ENCODE measurements around the gene LRRC8C.

Gene LRRC8C

GRCh38 chr1:89635825-89636815 lies 3.2 kb downstream of the LRRC8C start:
- DNase-seq, result no peak

- DNase-seq, result no peak
Observed at GRCh38 chr1:89637496-89637895, 4.6 kb downstream of the LRRC8C start.

- DNase-seq, result no peak
Observed at GRCh38 chr1:89640440-89640839, 7.5 kb downstream of the LRRC8C start.

DNA sequence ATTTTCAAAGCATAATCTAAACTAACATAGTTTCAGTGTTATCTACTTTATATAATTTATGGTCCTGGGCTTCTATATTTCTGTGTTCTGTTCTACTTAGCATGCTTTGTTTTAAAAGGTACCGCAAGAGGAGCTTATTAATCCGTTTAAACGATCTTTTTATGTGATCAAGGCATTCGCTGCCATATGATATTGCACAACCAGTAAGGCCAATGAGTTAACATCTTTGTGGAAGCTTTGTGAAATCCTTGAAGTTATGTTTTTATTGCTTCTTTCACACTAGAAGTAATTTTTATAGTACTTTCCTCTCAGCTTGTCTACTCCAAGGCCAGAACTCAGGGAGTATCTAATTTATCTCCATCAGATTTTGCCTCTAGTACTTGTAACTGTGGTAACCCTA lies 8.9 kb downstream of the LRRC8C start:
- no peak for DNase-seq

DNA sequence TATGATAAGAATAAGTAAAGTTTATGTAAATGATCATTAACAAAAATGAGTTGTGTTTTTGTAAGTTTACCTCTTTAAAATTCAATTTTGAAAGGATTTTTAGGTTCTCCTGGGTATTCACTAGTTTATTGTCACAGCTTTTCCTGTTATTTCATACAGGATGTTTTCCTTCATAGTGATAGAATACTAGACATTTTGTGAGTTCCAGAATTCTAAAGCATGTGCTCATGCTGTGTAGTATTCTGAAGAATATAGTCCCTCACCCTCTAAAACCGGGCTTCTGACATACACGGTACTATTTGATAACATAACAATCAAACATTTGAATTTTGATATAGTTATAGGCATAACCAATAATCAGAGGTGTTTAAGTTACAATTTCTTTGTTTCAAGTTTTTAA lies 10.7 kb downstream of the LRRC8C start:
- DNase-seq, result no peak

- DNase-seq, result no peak
Observed at GRCh38 chr1:89644119-89644814, 11.3 kb downstream of the LRRC8C start.

DNA sequence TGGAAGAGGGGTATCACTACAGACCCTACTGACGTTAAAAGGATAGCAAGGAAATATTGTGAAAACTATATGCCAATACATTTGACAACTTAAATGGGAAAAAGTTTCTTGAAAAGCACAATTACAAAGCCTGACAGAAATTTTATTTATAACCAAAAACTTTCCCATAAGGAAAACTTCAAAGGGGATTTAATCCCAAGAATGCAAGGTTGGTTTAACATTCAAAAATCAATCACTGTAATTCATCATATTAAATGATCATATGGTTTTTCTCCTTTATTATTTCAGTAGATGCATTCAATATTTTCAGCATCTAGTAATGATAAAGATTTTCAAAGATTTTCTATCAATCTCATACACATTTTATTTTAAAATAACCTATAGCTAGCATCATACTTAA lies 13.3 kb downstream of the LRRC8C start:
- no peak for DNase-seq

DNA sequence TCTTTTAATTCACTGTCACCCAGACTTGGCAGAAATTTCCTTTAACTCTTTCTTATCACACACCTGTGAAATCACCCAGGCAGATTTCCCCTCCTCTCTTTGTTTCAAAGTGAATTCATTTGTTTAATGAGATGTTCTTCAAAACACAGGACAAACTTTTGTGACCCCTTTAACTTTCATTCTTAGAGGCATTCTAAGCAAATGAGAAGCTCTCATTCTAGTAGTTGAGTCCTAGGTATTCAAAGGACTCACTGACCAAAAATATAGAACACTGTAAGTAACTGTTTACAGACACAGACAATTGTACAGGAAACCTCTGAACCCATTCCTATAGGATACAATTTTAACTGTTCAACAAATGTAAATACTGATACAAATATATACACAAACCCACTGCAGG lies 16.9 kb downstream of the LRRC8C start:
- DNase-seq, result no peak

DNA sequence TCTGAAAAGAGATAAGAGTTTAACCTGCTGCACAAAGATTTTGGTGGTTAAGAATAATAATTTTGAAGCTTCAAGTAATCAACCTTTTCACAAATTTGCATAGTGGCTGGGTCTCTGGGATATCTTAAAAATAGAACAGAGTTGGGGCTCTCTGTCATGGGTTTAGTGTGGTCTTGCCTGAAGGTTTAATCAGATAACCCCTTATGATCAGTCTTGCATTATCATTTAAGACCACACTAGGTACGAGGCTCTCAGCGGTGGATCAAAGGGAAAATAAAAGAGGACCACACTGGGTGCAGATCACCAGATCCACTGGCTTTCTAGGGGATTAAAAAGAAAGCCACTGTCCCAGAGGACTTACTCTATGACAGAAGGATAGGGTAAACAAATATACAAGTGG lies 19.5 kb downstream of the LRRC8C start:
- DNase-seq, result no peak

- DNase-seq, result peak; percentile 7
Observed at GRCh38 chr1:89657886-89658285, 25.0 kb downstream of the LRRC8C start.

DNA sequence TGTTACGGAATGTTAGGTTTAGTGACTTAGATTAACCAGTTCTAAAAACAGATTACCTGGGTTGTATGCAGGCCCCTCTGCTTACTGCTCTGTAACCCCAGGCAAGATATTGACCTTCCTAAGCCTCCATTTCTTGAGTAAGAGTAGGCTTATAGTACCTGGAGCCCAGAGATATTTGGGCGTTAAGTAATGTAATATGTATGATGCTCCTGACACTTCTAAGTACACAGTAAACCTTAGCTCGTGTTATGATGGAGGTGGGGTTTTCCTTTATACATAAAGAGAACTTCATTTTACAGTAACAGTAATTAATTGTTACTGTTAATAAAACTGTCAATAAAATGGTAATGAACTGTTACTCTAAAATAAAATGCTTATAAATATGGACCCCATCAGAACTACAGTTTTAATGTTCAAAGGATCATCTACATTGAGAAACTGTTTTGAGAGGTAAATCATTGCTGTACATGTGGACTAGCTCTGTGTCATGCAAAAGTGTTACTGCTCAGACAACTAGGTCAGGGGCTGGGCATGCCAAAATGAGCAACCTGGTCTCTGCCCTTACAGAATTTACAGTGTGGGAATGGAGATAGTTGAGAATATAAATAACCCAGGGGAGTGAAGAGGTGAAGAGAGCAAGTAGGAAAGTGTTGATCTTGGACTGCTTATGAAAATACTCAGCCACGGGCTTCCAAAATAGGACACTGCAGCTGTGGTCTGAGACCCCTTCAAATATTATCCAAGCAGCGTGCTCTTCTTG lies 26.6 kb downstream of the LRRC8C start:
- no peak for DNase-seq

DNA sequence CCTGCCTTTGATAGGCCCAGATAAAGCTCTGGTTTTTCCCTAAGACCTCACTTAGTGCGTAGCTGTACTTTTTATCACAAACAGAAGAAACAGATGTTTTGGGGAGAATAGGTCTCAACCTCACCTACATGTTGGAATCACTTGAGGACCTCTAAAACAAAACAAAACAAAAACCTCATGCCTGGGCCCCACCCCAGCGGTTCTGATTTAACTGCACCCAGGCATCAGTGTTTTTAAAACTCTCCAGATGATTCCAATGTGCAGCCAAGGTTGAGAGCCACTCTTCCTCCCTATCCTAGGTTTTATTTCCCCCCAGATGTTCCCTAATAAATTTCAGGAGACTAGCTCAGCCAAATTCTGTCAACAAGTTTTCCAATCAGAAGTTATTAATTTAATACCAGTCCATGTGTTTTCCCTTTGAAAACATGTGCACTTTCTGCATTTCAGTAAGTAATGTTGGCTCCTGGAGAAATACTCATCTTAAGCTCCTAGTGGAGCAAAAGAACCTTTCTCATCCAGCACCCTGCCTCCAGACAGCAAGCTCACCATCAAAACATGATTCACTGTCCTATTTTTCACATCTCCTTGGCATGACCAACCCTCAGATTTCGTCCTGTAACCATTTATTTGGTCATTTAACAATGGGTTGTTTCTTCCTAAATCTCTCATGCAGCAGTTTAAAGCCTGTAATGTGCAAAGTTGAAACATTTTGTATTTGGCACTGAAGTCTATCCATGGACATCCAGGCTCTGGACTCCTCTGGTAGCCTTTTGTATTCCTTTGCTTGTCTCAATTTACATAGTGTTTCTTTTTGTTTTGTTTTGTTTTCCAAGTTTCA lies 27.5 kb downstream of the LRRC8C start:
- no peak for DNase-seq

GRCh38 chr1:89665941-89666340 lies 33.0 kb downstream of the LRRC8C start:
- no peak for DNase-seq

- DNase-seq, result no peak
Observed at GRCh38 chr1:89666640-89667039, 33.7 kb downstream of the LRRC8C start.

DNA sequence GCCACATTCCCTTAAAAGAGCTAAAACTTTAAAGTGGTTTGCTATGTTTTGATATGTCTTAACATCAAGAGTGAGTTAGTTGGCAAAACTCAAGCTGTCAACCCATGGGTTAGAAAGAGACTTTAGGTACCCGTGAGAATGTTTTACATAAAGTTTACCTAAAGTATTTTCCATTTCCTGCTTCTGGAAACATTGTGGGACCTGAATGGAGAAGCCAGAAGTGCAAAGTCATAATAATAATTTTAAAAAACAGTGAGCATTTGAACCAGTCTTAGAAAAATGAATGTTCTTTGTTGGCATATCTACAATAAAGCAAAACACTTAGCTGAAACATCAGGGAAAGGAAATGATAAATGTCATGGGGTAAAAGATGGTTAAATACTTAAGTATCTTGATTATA lies 34.8 kb downstream of the LRRC8C start:
- DNase-seq, result no peak

DNA sequence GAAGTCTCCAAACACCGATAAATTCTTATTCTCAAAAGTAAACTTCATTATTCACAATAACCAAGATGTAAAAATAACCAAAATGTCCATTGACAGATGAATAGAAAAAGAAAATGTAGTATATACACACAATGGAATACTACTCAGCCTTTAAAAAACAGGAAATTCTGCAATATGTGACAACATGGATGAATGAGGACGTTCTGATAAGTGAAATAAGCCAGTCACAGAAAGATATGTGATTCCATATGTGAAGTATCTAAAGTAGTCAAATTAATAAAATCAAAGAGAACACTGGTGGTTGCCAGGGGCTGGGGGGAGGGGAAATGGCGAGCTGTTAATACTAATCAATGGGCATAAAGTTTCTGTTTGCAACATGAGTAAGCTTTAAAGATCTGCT lies 36.0 kb downstream of the LRRC8C start:
- no peak for DNase-seq

DNA sequence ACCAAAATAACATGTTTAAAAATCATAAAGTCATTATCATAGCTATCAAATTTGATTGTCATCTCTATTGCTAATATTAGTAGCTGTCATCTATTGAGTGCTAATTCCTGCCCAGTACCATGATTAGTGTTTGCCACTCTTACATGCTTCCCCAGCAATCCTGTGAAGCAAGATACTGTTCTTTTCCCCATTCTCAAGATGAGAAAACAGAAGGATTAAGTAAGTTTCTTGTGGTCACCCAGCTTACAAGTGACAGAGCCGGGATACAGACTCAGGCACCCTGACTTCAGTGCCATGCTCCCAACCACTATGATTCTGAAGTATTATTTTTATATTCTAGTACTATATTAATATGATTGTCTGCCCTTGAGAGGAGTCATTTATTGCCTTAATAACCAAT lies 36.5 kb downstream of the LRRC8C start:
- no peak for DNase-seq

GRCh38 chr1:89670163-89670562 lies 37.2 kb downstream of the LRRC8C start:
- DNase-seq, result no peak

DNA sequence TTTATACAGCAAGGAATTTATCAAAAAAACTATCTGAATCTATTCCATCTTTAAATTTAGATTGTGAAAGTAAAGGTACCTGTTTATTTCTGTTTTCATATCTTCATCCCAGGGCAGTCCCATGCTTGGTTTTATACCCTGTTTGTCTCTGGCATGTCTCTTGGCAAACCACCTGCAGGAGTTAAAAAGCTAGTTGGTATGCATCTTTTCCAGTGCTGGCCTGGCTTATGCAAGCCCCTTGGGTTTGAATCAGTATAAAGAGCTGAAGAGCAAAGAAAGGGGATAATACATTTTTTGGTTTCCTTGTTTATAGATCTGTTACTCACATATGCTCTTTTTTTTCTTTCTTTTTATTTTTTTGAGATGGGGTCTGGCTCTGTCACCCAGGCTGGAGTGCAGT lies 37.8 kb downstream of the LRRC8C start:
- no peak for DNase-seq

GRCh38 chr1:89671775-89672488 lies 39.0 kb downstream of the LRRC8C start:
- DNase-seq, result no peak

GRCh38 chr1:89672489-89673183 lies 39.7 kb downstream of the LRRC8C start:
- DNase-seq, result no peak
